Gastrocnemius medialis (tissue), 4 donors: ENCODE measurements around the gene GLYATL1B.

ENCODE experiments used
- CTCF ChIP-seq, 5 experiments: fragments of 450-650 bp in 3 of 5; fragments of 200-600 bp in 2 of 5; sonication (generic) in 2 of 5; IDR thresholded peaks in 4 of 5; conservative IDR thresholded peaks in 1 of 5; 1 replicate in 4 of 5; 2 replicates in 1 of 5; pipeline ENCODE4 v1.5.1; 2016 to 2019; ENCODE audit warnings: antibody characterized with exemption in 5 of 5, mild to moderate bottlenecking in 3 of 5, moderate library complexity in 3 of 5
- POLR2A ChIP-seq, 2 donors: fragments of 450-650 bp; IDR thresholded peaks; one replicate each; pipeline ENCODE4 v1.6.1; 2017; ENCODE audit warnings: antibody characterized with exemption in 2 of 2, mild to moderate bottlenecking in 2 of 2, moderate library complexity in 2 of 2

GRCh38 chr11:59137190-59137589 is 51.1 kb downstream of the GLYATL1B start:
- TF ChIP-seq CTCF (IDR thresholded peaks at IDR 0.05 in 4 of 5, conservative IDR thresholded peaks at IDR 0.05 in 1 of 5) (no peak), POLR2A (IDR thresholded peaks at IDR 0.05) (no peak)
